RWPE1 (cell line): ENCODE data around the gene HOOK1.

Experiments used
- CTCF ChIA-PET: fragments of 350-600 bp; sonication (Branson Sonifier 250); formaldehyde crosslinking; extraction: SDS; loops from one replicate; lab custom pipeline; 2021; lab: Yijun Ruan, JAX
- POLR2A ChIA-PET: fragments of 400-600 bp; formaldehyde crosslinking; extraction: SDS; loops from one replicate; lab custom pipeline; 2020; ENCODE audit warnings: antibody characterized with exemption; ENCODE audit not compliant: low non-redundant PET; lab: Yijun Ruan, JAX
- DNase-seq: peaks from one replicate; pipeline ENCODE4 v3.0.0; 2012; ENCODE audit warnings: low spot score
- H3K27ac ChIP-seq: fragments of 450-650 bp; 2 replicates; pipeline ENCODE4 v1.5.1; 2017
- CTCF ChIP-seq: fragments of 450-650 bp; conservative IDR thresholded peaks from 2 replicates; pipeline ENCODE4 v1.5.1; 2017; ENCODE audit warnings: low read depth, mild to moderate bottlenecking

Gene HOOK1

GRCh38 chr1:59798600-59798999 is 16.1 kb upstream of the HOOK1 start:
- ChIA-PET POLR2A (no interaction called here), CTCF (interaction anchor here (0.8 kb wide), 1 partner anchor 200 kb away, joined by 4 read pairs; no protein-coding TSS in a partner anchor)
- no peak for DNase-seq
- no peak for TF ChIP-seq CTCF
- H3K27ac ChIP-seq = no peak overlapping the region

DNA sequence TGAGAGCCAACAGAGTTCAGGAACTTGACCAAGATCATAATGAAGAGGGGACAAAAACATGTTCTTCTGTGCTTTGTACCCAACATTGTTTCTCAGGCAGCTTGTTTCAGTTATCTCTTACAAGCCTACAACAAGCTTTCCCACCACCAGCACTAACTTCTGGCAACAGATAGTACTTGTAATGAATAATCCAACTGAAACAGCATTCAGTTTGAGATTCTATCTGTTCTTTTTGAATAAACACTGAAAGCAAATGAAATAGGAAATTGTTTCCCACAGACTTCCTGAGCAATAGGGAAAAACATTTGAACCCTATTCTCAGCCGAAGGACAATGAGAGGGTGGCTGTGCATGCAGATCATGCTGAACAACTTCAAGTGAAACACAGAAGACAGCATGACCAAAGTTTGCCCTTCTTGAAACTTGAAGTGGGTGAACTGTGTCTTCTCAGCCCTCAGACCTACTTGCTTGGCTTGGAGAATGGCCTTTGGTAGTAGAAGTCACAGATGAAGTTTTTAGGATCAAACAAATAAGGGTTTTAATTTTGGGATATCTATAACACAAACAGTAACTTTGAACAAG is 11.2 kb upstream of the HOOK1 start:
- no peak overlapping the region for H3K27ac ChIP-seq
- no peak for DNase-seq
- ChIA-PET CTCF (no interaction called here), POLR2A (no interaction called here)
- no peak for TF ChIP-seq CTCF

DNA sequence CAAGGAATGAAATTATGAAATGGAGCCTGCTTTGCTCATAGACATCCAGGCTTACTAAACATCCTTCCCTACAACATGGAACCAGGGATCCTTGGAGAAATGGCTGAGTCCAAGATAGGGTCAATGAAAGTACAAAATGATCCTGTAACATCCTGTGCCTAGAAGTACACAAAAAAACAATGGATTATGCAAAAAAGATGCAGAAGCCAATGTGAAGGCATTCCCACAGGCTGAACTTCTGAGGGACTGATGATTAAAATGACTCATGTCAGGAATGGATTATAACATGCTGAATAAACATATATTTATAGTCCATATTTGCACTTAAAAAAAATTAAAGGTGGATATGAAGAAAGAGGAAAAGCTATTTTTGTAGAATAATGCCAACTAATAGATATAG is 10.4 kb upstream of the HOOK1 start:
- no peak overlapping the region for H3K27ac ChIP-seq
- ChIA-PET POLR2A (no interaction called here), CTCF (no interaction called here)
- DNase-seq = no peak
- TF ChIP-seq CTCF = no peak

DNA sequence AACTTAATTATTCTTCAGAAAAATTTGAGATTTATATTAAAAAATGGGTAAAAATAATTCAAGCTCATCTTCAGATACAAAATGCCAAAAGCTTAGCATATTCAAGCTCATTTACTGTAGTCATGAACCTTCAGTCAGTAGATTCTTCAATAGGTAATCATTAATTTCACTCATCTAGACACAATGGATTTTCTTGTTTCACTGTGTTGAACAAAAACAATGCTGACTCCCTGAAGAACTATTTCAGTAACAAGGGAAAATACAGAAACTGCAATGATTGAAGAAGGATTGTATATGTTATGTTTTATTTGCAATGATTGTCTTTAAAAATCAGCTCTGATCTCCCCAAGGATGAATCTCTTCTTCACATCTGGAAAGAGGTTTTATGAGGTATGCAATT is 9.2 kb upstream of the HOOK1 start:
- ChIA-PET CTCF (no interaction called here), POLR2A (no interaction called here)
- no peak for DNase-seq
- H3K27ac ChIP-seq = no peak overlapping the region
- TF ChIP-seq CTCF = no peak

- DNase-seq = peak; percentile 99
- ChIA-PET CTCF (interaction anchor here (0.6 to 1.2 kb wide), 3 partner anchors 17 to 133 kb away, joined by 4 to 7 read pairs (median 5); no protein-coding TSS in a partner anchor), POLR2A (no interaction called here)
- no peak for TF ChIP-seq CTCF
- H3K27ac ChIP-seq = no peak overlapping the region
Observed at GRCh38 chr1:59814180-59814900, 409 bp upstream of the HOOK1 start.

DNA sequence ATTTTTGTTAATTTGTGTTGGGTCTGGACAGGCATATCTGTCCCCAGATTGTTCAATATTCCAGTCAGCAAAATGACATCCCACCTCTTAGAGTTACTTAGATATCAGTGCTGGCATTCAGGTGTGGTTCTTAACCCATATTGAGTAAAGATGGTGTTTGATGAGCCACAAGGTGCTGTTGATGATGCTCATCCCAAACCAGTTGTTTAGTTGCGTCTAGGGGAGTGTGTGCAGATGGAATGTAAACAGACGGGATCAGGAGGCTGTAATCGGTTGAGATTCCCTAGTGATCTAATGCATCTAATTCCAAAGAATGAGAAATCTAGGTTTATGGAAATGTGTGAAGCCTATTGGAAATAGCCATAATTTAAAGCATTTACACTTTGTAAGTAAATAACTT is 1.1 kb downstream of the HOOK1 start:
- TF ChIP-seq CTCF = no peak
- DNase-seq = peak; percentile 32
- POLR2A ChIA-PET = interaction anchor here (0.6 kb wide), 1 partner anchor 55 kb away, joined by 3 read pairs; no protein-coding TSS in a partner anchor
- H3K27ac ChIP-seq = no peak overlapping the region
- CTCF ChIA-PET = interaction anchor here (1.2 kb wide), 1 partner anchor 131 kb away, joined by 7 read pairs; no protein-coding TSS in a partner anchor
